IMR-90 (cell line): ENCODE data around the gene GTSE1. TPM values are rescaled to one million over a fixed set of nuclear protein-coding genes. Genes with fewer than 3 reads are reported as not detected.

Source experiments
- ATAC-seq: fragments of 200-7000 bp; cut with Tn5 transposase; 2 replicates; pipeline ENCODE4 v1.9.1; 2020; ENCODE audit warnings: low read depth, mild to moderate bottlenecking, moderate library complexity
- BruUV-seq: library from RNA; stranded (reverse); fragments of 400-500 nt; replicated peaks from 2 replicates; lab custom pipeline; 2021; lab: Mats Ljungman, UMichigan
- CTCF ChIA-PET: fragments of 300-600 bp; formaldehyde crosslinking; extraction: SDS; loops from one replicate; lab custom pipeline; 2021; ENCODE audit warnings: antibody characterized with exemption; lab: Yijun Ruan, JAX
- POLR2A ChIA-PET: fragments of 300-600 bp; sonication (Branson Sonifier 250); formaldehyde crosslinking; loops from one replicate; lab custom pipeline; 2022; ENCODE audit warnings: antibody characterized with exemption; ENCODE audit not compliant: unreplicated experiment; lab: Charles Lee
- DNase-seq: peaks from one replicate; pipeline ENCODE4 v3.0.0; 2013
- H2AFZ ChIP-seq: replicated peaks from 2 replicates; pipeline ENCODE3; 2013; ENCODE audit warnings: low read length, mild to moderate bottlenecking; ENCODE audit not compliant: poor library complexity
- H2AK5ac ChIP-seq: 2 replicates; pipeline ENCODE4 v1.6.1; 2013; ENCODE audit warnings: low read depth, low read length, inconsistent platforms
- H2AK9ac ChIP-seq: replicated peaks from 2 replicates; pipeline ENCODE3; 2013; ENCODE audit warnings: mild to moderate bottlenecking, low read depth, low read length, moderate library complexity; ENCODE audit not compliant: poor library complexity
- H2BK120ac ChIP-seq: 2 replicates; pipeline ENCODE4 v1.6.1; 2013; ENCODE audit warnings: low read depth, low read length, inconsistent platforms
- H2BK15ac ChIP-seq: 3 replicates; pipeline ENCODE4 v1.6.1; 2013; ENCODE audit warnings: low read depth, low read length, inconsistent platforms
- H2BK20ac ChIP-seq: 2 replicates; pipeline ENCODE4 v1.6.1; 2013; ENCODE audit warnings: low read depth, mild to moderate bottlenecking, inconsistent platforms, low read length, moderate library complexity
- H2BK5ac ChIP-seq: 2 replicates; pipeline ENCODE4 v1.6.1; 2013; ENCODE audit warnings: mild to moderate bottlenecking, low read depth, low read length, inconsistent platforms; ENCODE audit not compliant: poor library complexity, severe bottlenecking
- H3K14ac ChIP-seq: replicated peaks from 2 replicates; pipeline ENCODE4 v1.6.1; 2013; ENCODE audit warnings: low read depth, low read length, inconsistent platforms
- H3K18ac ChIP-seq: 2 replicates; pipeline ENCODE4 v1.6.1; 2013; ENCODE audit warnings: low read depth, low read length, control low read depth
- H3K23ac ChIP-seq: 2 replicates; pipeline ENCODE4 v1.6.1; 2013; ENCODE audit warnings: low read depth, low read length, inconsistent platforms
- H3K27ac ChIP-seq: 2 replicates; pipeline ENCODE4 v1.5.1; 2013; ENCODE audit warnings: mild to moderate bottlenecking, control low read depth, low read length; ENCODE audit not compliant: insufficient read depth
- H3K27me3 ChIP-seq: 2 replicates; pipeline ENCODE4 v1.6.1; 2013; ENCODE audit warnings: low read length; ENCODE audit not compliant: control insufficient read depth, insufficient read depth
- H3K36me3 ChIP-seq: 2 replicates; pipeline ENCODE4 v1.6.1; 2013; ENCODE audit warnings: low read length, mixed read lengths; ENCODE audit not compliant: control insufficient read depth, insufficient read depth
- H3K4ac ChIP-seq: 2 replicates; pipeline ENCODE4 v1.6.1; 2013; ENCODE audit warnings: low read depth, low read length, inconsistent platforms
- H3K4me1 ChIP-seq: 2 replicates; pipeline ENCODE4 v1.6.1; 2013; ENCODE audit warnings: low read length, mixed read lengths; ENCODE audit not compliant: control insufficient read depth, insufficient read depth
- H3K4me2 ChIP-seq: 2 replicates; pipeline ENCODE4 v1.6.1; 2013; ENCODE audit warnings: low read depth, mild to moderate bottlenecking, control low read depth, low read length, moderate library complexity
- H3K4me3 ChIP-seq: 2 replicates; pipeline ENCODE4 v1.5.1; 2013; ENCODE audit warnings: low read depth, mild to moderate bottlenecking, control low read depth, low read length, moderate library complexity; ENCODE audit not compliant: insufficient read depth
- H3K56ac ChIP-seq: 2 replicates; pipeline ENCODE4 v1.6.1; 2013; ENCODE audit warnings: low read length, inconsistent platforms; ENCODE audit not compliant: insufficient read depth; ENCODE audit errors: extremely low read depth
- H3K79me1 ChIP-seq, 2 experiments: 2 replicates each; pipeline ENCODE4 v1.6.1; 2013; ENCODE audit warnings: low read length in 2 of 2, inconsistent platforms in 1 of 2, low read depth in 1 of 2
- H3K9ac ChIP-seq: 2 replicates; pipeline ENCODE4 v1.6.1; 2013; ENCODE audit warnings: low read depth, low read length, control low read depth
- H3K9me1 ChIP-seq: 2 replicates; pipeline ENCODE4 v1.6.1; 2013; ENCODE audit warnings: low read length, inconsistent platforms; ENCODE audit not compliant: insufficient read depth
- H3K9me3 ChIP-seq: 2 replicates; pipeline ENCODE4 v1.6.1; 2013; ENCODE audit warnings: low read length; ENCODE audit not compliant: control insufficient read depth, insufficient read depth
- H4K20me1 ChIP-seq: 2 replicates; pipeline ENCODE4 v1.6.1; 2013; ENCODE audit warnings: low read length, inconsistent platforms; ENCODE audit not compliant: insufficient read depth
- H4K5ac ChIP-seq: 2 replicates; pipeline ENCODE4 v1.6.1; 2013; ENCODE audit warnings: mild to moderate bottlenecking, low read depth, low read length, control low read depth
- H4K8ac ChIP-seq, 2 experiments: 2 replicates each; pipeline ENCODE4 v1.6.1; 2013; ENCODE audit warnings: low read depth in 2 of 2, low read length in 2 of 2, control low read depth in 1 of 2, inconsistent platforms in 1 of 2
- H4K91ac ChIP-seq: 2 replicates; pipeline ENCODE4 v1.6.1; 2013; ENCODE audit warnings: low read depth, low read length, inconsistent platforms; ENCODE audit not compliant: insufficient read depth
- CHD1 ChIP-seq: IDR thresholded peaks from 2 replicates; pipeline ENCODE4 v1.6.1; 2012; ENCODE audit warnings: low read depth, low read length, improper control_type of control experiment
- WGBS, 2 experiments: methylation state at CpG; one replicate each; pipeline versions ENCODE4 v1.1.5 to v1.1.7; 2013; ENCODE audit warnings: missing lambda C conversion rate in 2 of 2; ENCODE audit not compliant: insufficient read length in 1 of 2; ENCODE audit errors: extremely low coverage in 2 of 2; 5-methylcytosine and 5-hydroxymethylcytosine counted together
- dilution Hi-C: fragments of 300-500 bp; cut with HindIII; formaldehyde crosslinking; loops from one replicate; pipeline ENCODE4 v1.14.3; 2018; ENCODE audit warnings: low sequenced_read_pairs; ENCODE audit not compliant: unreplicated experiment
- in situ Hi-C: fragments of 300-500 bp; cut with MboI; formaldehyde crosslinking; loops from 3 replicates; pipeline ENCODE4 v1.14.3; 2019; ENCODE audit warnings: low sequenced_read_pairs, inconsistent platforms, mixed read lengths
- intact Hi-C: fragments of 100-400 bp; cut with micrococcal nuclease; formaldehyde crosslinking; loops from 2 replicates; pipeline ENCODE4 v1.10.0; 2022
- polyA plus RNA-seq, 3 experiments: library from polyadenylated mRNA; depleted of rRNA; stranded (reverse); fragments of >200 nt; gene quantifications; 2 replicates each; pipeline ENCODE4 v1.2.3, GENCODE V29; 2012; ENCODE audit warnings: low replicate concordance in 1 of 3
- total RNA-seq: library from RNA; depleted of rRNA; stranded (reverse); fragments of >200 nt; gene quantifications from 2 replicates; pipeline ENCODE4 v1.2.3, GENCODE V29; 2012
- TF ChIP-seq, protein P1 (sequence below): fragments of 150-350 bp; IDR thresholded peaks from 2 replicates; pipeline ENCODE4 v1.6.1; 2017; ENCODE audit warnings: mild to moderate bottlenecking, antibody characterized with exemption, low read length, low read depth

Gene GTSE1
- total and polyA plus RNA-seq, 2 of the 4 experiments (the other 2 are of a cell fraction), result 5.9 to 17.1 TPM

DNA sequence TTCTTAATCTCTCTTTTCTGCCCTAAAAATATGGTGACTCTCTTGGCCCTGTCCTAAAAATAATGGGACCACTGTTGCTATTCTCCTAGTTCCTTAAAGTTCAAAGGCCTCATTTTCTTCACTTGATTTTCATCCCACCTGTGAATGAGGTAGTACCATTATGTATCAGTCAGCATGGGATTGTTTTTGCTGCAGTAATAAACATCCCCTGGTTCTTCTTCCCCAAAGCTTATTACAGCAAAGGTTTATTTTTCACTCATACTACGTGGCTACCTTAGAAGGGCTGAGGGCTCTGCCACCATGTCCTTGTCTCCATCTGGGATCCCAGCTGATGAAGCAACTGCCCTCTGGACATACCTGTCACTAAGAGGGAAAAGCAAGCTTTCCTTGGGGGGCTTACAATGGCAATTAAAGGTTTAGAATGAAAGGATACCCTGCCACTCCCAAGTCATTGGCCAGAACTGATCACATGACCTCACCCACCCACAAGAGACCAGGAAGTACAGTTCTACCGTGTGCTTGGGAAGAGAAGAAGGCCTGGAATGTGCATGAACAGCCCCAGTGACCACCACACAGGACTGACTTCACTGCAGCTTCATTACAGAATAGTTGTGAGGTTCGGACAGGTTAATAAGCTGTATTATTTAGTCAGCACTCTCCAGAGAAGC is 21.1 kb upstream of the GTSE1 start:
- CTCF ChIA-PET, result no interaction called here
- no TSS peak for BruUV-seq
- POLR2A ChIA-PET, result no interaction called here

More for the DNA sequence above, 21.1 kb upstream of the GTSE1 start:
- no peak overlapping the region for H2AK9ac ChIP-seq
- H3K9me3 ChIP-seq, result no peaks in the 10 kb centered on the region
- intact Hi-C loops (no loop called here), dilution Hi-C loops (no loop called here), in situ Hi-C loops (no loop called here)
- H3K18ac ChIP-seq, result no peak overlapping the region
- H4K5ac ChIP-seq, result no peak overlapping the region
- WGBS, 2 experiments, result no CpG with 5 or more reads among the region's 3 CpGs
- H3K79me1 ChIP-seq, result no peaks in the 10 kb centered on the region; a peak in 2 of 4 replicates
- no peak overlapping the region for H3K27ac ChIP-seq
- no peaks in the 10 kb centered on the region for H3K9me1 ChIP-seq
- no peak overlapping the region for H2BK20ac ChIP-seq
- no peak overlapping the region for H2AK5ac ChIP-seq
- H3K56ac ChIP-seq, result no peak overlapping the region
- H3K4me2 ChIP-seq, result no peak overlapping the region
- no peaks in the 10 kb centered on the region for H3K27me3 ChIP-seq
- H3K23ac ChIP-seq, result no peak overlapping the region
- H3K9ac ChIP-seq, result no peak overlapping the region
- H3K4me1 ChIP-seq, result no peaks in the 10 kb centered on the region
- no peak overlapping the region for H3K14ac ChIP-seq
- H4K91ac ChIP-seq, result no peak overlapping the region
- H3K36me3 ChIP-seq, result peaks cover 70% of the 10 kb centered on the region
- H2AFZ ChIP-seq, result no peak overlapping the region
- DNase-seq (no peak), ATAC-seq (no peak)
- no peak overlapping the region for H2BK15ac ChIP-seq
- no peak overlapping the region for H2BK5ac ChIP-seq
- no peak overlapping the region for H2BK120ac ChIP-seq
- no peaks in the 10 kb centered on the region for H4K20me1 ChIP-seq
- H3K4me3 ChIP-seq, result no peak overlapping the region
- H4K8ac ChIP-seq, result 0 out of 4 replicates have a peak overlapping the region, but pooled peaks of 1 of the 2 experiments have one; percentile 47
- H3K4ac ChIP-seq, result no peak overlapping the region
- TF ChIP-seq, protein P1, sequence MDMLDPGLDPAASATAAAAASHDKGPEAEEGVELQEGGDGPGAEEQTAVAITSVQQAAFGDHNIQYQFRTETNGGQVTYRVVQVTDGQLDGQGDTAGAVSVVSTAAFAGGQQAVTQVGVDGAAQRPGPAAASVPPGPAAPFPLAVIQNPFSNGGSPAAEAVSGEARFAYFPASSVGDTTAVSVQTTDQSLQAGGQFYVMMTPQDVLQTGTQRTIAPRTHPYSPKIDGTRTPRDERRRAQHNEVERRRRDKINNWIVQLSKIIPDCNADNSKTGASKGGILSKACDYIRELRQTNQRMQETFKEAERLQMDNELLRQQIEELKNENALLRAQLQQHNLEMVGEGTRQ, result peak; percentile 66; the same call in 1 of the 2 replicates
- TF ChIP-seq CHD1, result no peak
